GM19372 (cell line): Measurements from ENCODE around the gene SLC2A10.

Source experiments
- ATAC-seq: cut with Tn5 transposase; IDR thresholded peaks from one replicate; pipeline ENCODE4 v1.9.1; 2021; ENCODE audit warnings: mild to moderate bottlenecking, low read depth, moderate library complexity; ENCODE audit not compliant: unreplicated experiment

The SLC2A10 gene

GRCh38 chr20:46701556-46701955 lies 7.9 kb upstream of the SLC2A10 start:
- no peak for ATAC-seq

DNA sequence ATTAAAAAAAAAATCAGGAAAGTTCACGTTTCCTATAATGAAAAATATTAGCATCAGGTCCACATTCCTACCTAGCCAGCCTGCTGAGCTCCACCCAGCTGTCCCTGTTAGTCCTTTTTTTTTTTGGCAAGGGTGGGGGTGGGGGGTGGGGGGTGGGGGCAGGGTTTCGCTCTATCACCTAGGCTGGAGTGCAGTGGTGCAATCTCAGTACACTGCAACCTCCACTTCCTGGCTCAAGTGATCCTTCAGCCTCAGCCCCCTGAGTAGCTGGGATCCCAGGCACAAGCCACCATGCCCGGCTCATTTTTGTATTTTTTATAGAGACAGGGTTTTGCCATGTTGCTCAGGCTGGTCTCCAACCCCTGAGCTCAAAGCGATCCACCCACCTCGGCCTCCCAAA lies 7.5 kb upstream of the SLC2A10 start:
- ATAC-seq, result no peak

DNA sequence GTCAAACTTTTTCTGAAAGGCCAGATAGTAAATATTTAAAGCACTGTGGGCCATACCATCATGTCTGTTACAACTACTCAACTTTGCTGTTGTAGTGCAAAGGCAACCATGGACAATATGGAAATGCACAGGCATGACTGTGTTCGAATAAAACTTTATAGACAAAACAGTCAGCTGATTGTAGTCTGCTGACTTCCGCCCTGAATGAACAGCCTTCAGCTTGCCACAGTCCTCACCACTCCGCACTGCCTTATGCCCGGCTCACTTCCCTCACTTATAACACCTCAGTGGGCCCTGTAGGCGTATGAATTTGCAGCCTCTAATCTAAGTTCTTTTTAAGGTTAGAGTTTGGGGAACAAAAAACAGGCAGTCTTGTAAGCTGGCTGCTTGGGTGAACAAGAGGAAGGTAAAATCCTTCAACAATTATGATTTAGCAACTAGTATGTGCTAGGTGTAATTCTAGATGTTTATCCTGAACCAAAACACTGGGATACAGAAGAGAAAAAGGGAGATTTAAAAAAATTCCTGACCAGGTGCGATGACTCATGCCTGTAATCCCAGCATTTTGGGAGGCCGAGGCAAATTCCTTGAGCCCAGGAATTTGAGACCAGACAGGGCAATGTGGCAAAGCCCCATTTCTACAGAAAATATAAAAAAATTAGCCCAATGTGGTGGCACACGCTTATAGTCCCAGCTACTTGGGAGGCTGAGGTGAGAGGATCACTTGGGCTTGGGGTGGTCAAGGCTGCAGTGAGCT lies 6.8 kb upstream of the SLC2A10 start:
- ATAC-seq, result no peak

- ATAC-seq, result no peak
Measured at GRCh38 chr20:46703435-46703834, 6.0 kb upstream of the SLC2A10 start.

DNA sequence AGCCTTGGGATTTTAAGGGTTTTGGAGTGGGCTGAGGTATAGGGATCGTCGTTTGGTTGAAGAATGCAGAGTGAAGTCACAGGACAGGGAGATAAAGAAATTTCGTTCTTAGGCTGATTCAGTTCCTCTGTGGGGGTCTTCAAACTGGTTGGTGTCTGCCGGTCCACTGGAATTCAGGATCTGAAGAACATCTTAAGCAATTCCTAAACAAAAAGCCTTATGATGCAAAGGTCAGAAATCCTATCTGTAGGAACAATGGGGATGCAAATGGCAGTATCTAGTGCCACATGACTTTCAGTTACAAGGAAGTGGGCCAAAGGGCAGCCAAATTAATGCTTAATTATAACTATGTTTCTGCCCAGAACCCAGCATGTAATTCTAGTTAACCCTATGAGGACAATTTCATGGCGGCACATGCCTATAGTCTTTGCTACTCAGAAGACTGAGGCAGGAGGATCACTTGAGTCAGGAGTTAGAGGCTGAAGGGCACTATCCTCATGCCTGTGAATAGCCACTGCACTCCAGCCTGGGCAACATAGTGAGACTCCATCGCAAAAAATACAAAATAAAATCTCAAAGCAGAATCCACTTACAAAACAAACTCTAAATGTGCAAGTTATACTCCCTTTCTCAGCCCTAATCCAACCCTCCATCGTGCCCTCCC lies 4.6 kb upstream of the SLC2A10 start:
- ATAC-seq, result no peak

DNA sequence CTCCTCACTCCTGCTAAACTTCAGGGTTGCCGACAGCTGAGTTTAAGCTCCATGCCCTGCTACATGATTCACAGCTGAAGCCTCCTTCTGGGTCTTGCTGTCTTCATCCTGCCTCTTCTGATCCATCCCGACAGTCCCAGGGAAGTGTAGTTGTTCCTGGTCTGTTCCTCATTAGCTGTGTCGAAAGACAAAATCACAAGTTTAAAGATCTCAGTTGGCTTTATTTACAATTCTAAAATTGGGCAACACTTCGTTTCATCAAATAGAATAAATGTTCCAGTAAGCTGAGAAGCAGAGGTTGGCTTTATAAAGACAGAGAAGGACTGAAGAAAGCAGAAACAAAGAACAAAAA lies 4.1 kb upstream of the SLC2A10 start:
- ATAC-seq, result no peak

- no peak for ATAC-seq
Measured at GRCh38 chr20:46706242-46706641, 3.2 kb upstream of the SLC2A10 start.

DNA sequence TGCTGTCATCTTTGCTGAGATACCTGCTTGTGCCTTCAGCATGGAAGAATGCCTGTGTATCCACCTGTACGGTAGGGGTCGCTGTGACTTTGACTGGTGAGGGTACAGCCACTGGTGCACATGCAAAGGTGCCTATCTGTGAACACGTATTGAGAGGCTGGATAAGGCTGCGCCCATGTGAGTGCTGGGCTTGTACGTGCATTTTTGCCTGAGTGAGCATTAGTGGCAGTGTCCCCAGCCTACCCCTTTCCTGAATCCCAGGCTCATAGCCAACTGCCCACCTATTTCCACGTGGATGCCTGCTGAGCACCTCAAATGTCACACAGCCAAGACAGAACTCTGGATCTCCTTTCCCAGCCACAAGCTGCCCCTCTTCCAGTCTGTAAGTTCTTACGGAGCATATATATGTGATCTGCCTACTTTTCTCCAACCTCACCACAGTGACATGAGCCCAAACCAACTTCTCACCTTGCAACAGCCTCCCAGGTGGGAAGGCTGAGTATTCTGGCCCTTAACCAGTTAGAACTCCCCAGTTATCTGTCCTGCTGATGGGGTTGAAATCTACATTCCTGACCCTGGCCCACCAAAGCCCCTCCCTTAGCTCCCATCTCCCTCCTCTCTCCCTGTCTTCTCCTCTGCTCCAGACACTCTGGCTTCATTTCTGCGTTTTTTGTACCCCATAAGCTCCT lies 1.1 kb upstream of the SLC2A10 start:
- no peak for ATAC-seq

DNA sequence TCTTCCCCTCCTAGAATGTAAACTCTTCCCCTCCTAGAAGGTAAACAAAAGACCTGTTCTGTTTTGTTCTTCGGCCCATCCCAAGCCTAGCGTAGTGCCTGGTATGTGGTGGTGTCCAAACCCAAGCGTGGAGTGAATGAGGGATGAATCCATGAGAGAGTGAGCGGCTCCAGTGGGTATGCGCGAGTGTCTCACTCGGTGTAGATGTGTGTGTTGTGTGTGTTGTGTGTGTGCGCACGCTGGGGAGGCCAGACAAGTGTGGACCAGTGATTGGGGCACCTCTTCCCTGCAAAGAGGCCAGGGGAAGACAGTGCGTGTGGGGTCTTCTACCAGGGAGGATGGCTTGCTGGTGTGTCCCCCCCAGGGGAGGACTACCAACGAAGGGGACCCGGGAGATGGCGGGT lies 392 bp upstream of the SLC2A10 start:
- ATAC-seq, result no peak

- no peak for ATAC-seq
Measured at GRCh38 chr20:46710153-46710913, 884 bp downstream of the SLC2A10 start.

- ATAC-seq, result no peak
Measured at GRCh38 chr20:46712056-46712636, 2.7 kb downstream of the SLC2A10 start.

- no peak for ATAC-seq
Measured at GRCh38 chr20:46713957-46714834, 4.7 kb downstream of the SLC2A10 start.

DNA sequence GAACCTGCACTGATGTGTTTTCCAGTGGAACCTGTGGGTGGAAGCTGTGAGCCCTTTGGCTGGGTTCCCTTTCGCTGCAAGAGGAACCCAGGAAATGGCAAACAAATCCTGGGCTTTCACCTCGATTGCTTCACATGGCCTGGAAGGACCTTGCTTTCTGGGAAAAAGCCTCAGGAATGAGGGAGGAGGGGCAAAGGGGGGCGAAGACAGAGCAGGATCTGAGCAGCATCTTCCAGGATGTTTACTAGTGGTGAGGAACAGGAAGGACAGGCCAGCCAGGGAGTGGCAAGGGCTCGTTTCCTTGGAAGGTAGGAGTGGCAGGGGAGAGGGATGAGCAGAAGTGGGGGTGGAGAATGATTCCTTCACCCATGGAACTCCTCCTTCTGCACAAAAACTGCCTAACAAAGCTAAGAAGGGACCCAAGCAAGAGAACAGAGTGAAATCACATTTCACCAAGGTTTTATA lies 5.9 kb downstream of the SLC2A10 start:
- no peak for ATAC-seq

DNA sequence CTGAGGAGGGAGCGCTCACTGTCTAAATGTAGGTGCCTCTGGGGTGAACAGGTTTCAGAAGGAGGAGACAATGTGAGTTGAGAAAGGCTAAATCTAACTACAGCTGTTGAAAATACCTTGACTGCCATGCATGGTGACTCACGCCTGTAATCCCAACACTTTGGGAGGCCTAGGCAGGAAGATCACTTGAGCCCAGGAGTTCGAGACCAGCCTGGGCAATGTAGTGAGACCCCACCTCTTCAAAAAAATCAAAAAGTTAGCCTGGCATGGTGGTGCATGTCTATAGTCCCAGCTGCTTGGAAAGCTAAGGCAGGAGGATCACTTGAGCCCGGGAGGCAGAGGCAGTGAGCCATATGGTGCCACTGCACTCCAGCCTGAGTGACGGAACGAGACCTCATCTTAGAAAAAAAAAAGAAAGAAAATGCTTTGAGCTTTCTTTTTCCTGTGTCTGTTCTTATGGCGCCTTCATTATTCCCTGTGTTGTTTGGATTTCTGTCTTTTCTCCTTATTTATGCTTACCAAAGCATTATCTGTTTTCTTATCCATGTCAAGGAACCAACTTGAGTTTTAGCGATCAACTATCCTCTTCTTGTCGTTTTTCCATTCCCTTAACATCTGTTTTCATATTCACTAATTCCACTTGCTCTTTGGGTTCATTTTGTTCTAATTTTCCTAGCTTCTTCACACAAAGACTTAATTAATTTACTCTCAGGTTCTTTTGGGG lies 8.5 kb downstream of the SLC2A10 start:
- no peak for ATAC-seq

GRCh38 chr20:46720019-46720418 lies 10.6 kb downstream of the SLC2A10 start:
- ATAC-seq, result no peak

GRCh38 chr20:46720776-46721425 lies 11.5 kb downstream of the SLC2A10 start:
- no peak for ATAC-seq

DNA sequence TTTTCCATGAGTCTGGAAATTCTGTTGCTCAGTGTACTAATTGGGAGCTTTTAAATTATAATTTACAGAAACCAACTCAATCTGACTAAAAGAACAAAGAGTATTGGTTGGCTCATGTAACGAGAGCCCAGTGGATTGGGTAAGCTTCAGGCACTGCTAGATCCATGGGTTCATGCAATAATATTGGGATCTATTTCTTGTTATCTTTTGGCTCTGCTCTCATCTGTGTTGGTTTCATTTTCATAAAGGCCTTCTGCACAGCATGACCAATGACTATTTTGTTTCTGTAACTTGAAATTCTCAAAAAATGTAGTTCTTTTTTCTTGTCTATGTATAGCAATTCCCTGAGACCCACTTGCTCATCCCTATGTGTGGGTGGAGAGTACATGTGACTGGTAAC lies 12.0 kb downstream of the SLC2A10 start:
- no peak for ATAC-seq

DNA sequence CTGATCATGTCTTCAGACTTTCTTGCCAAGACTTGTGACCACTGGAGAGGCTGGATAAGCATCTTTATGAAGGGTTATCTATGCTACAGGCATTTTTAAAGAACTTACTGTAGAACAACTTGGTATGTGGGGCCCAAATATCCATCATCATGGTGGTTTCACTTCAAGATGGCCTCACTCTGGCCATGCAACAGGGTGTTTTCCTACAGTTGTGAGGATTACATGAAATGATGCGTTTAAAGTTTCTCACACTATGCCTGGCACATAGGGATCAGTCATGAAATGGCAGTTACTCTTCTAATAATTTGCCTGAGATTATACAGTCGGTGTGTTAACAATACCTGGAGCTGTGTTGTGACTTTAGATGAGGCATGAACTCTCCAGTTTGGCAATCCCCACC lies 13.0 kb downstream of the SLC2A10 start:
- ATAC-seq, result no peak
